AG04449 (cell line): ENCODE data around the gene MAN1B1.
A peak's percentile ranks its signal among the peaks of the same experiment; 100 is the strongest.

Experiments used
- CTCF ChIA-PET: fragments of 350-600 bp; formaldehyde crosslinking; extraction: SDS; loops from one replicate; lab custom pipeline; 2021; ENCODE audit warnings: antibody characterized with exemption; lab: Yijun Ruan, JAX
- POLR2A ChIA-PET: fragments of 400-600, 350-600 bp; formaldehyde crosslinking; extraction: SDS; loops from one replicate; lab custom pipeline; 2020; ENCODE audit warnings: antibody characterized with exemption, inconsistent platforms; lab: Yijun Ruan, JAX
- DNase-seq: peaks from one replicate; pipeline ENCODE4 v3.0.0-alpha.2; 2010; ENCODE audit warnings: low read depth, low spot score
- H3K4me3 ChIP-seq: 2 replicates; pipeline ENCODE4 v1.5.1; 2011; ENCODE audit warnings: low read depth, mild to moderate bottlenecking, control low read depth, low read length
- TF ChIP-seq, protein P1 (sequence below): IDR thresholded peaks from one replicate; pipeline ENCODE4 v1.5.1; 2011; ENCODE audit warnings: mild to moderate bottlenecking, moderate library complexity, low read length, control low read depth, inconsistent platforms; ENCODE audit not compliant: insufficient read depth; ENCODE audit errors: missing control alignments

MAN1B1 gene

GRCh38 chr9:137067860-137068538, 18.8 kb upstream of the MAN1B1 start:
- ChIA-PET CTCF (interaction anchor here (0.8 to 21.0 kb wide), 12 partner anchors 9 to 306 kb away, joined by 3 to 364 read pairs (median 12); partner anchors contain the start of genes ABCA2, ENTPD2, FUT7 and MAN1B1), POLR2A (interaction anchor here (1.1 to 1.5 kb wide), 2 partner anchors 9 to 15 kb away, joined by 3 read pairs; no protein-coding TSS in a partner anchor)
- H3K4me3 ChIP-seq = no peak overlapping the region

GRCh38 chr9:137068539-137069507, 18.0 kb upstream of the MAN1B1 start:
- H3K4me3 ChIP-seq = peak overlapping the region; percentile 40
- TF ChIP-seq, protein P1, sequence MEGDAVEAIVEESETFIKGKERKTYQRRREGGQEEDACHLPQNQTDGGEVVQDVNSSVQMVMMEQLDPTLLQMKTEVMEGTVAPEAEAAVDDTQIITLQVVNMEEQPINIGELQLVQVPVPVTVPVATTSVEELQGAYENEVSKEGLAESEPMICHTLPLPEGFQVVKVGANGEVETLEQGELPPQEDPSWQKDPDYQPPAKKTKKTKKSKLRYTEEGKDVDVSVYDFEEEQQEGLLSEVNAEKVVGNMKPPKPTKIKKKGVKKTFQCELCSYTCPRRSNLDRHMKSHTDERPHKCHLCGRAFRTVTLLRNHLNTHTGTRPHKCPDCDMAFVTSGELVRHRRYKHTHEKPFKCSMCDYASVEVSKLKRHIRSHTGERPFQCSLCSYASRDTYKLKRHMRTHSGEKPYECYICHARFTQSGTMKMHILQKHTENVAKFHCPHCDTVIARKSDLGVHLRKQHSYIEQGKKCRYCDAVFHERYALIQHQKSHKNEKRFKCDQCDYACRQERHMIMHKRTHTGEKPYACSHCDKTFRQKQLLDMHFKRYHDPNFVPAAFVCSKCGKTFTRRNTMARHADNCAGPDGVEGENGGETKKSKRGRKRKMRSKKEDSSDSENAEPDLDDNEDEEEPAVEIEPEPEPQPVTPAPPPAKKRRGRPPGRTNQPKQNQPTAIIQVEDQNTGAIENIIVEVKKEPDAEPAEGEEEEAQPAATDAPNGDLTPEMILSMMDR = no peak
- ChIA-PET POLR2A (interaction anchor here (1.1 to 1.5 kb wide), 2 partner anchors 8 to 14 kb away, joined by 3 read pairs; no protein-coding TSS in a partner anchor), CTCF (interaction anchor here (0.8 to 21.0 kb wide), 14 partner anchors 10 to 307 kb away, joined by 3 to 364 read pairs (median 6); partner anchors contain the start of genes ABCA2, ENTPD2, FUT7 and MAN1B1)
- DNase-seq = no peak

More at GRCh38 chr9:137067860-137068538, 18.8 kb upstream of the MAN1B1 start:
- TF ChIP-seq, protein P1 = peak; percentile 91
- no peak for DNase-seq

DNA sequence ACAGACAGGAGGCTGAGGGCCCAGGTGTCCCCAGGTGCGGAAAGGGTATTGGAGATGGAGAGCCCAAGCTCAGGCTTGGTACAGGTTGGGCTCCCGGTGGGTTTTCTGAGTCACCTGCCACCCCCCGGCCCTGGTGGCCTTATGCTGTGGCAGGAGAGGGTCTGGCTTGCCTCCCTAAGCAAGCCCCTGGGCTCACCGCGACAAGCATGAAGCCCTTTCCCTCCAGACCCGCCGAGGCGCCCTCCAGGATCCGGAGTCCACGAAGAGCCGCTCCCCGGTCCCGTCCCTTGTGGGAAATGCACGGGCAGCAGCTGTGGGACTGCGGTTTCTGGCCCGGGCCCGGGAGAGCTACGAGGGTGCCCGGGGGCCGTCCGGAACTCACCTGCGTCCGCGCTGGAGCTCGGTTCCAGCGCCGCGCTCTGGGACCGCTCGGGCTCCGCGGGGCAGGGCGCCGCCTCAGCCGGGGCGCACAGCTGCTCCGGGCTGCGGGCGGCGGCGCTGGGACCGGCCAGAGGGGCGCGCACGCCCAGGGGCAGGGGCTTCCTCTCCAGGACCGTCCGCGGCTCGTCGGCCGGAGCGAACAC, 17.2 kb upstream of the MAN1B1 start:
- DNase-seq = no peak
- TF ChIP-seq, protein P1 = no peak
- POLR2A ChIA-PET = interaction anchor here (0.8 to 1.5 kb wide), 3 partner anchors 14 to 40 kb away, joined by 3 to 4 read pairs (median 3); no protein-coding TSS in a partner anchor
- CTCF ChIA-PET = interaction anchor here (0.8 to 21.0 kb wide), 13 partner anchors 10 to 308 kb away, joined by 3 to 364 read pairs (median 11); partner anchors contain the start of genes ABCA2, ENTPD2, FUT7 and MAN1B1
- H3K4me3 ChIP-seq = peak overlapping the region; percentile 40

DNA sequence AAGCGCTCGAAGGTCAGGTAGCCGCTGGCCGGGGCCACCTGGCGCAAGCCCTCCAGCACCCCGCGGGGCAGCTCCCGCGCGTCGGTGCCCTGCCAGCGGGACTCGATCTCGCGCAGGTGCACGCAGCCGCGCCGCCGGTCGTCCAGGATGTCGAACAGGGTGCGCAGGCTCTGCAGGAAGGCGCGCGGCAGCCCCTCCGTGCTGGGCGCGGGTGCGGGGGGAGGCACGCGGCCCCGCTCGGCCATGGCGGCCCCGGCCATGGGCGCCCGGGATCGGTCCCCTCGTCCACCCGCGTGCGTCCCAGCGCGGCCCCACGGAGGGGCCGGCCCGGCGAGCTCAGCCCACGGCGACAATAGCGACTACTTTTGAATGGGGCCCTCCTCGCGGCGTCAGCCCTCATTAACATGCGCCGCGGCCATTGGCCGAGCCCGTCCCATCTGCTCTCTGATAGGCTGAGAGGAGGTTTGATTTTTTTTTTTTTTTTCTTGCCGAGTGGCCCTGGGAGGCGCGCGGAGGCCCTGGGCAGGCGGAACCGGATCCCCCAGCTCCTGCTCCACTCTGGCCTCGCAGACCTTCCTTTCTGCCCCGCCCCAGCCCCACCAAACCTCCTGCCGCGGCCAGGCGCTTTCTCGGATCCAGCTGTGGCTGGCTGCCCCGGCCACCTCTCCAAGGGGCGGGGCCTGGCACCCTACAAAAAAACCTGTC, 16.4 kb upstream of the MAN1B1 start, which contains the start of gene SAPCD2:
TSS of gene SAPCD2 (minus strand) at position 357 of the 705 bp plus-strand sequence. CDS start at position 260, 97 bp downstream.
- peak within 1 kb of the TSS; percentile 53 for H3K4me3 ChIP-seq
- ChIA-PET CTCF (interaction anchor here (0.8 to 21.0 kb wide), 11 partner anchors 11 to 308 kb away, joined by 3 to 364 read pairs (median 12); partner anchors contain the start of genes ABCA2, ENTPD2, FUT7 and MAN1B1), POLR2A (interaction anchor here (0.8 to 1.2 kb wide), 2 partner anchors 16 to 41 kb away, joined by 3 to 4 read pairs; no protein-coding TSS in a partner anchor)
- TF ChIP-seq, protein P1 = no peak
- no peak for DNase-seq

- CTCF ChIA-PET = interaction anchor here (0.8 to 21.0 kb wide), 9 partner anchors 12 to 284 kb away, joined by 3 to 364 read pairs (median 12); partner anchors contain the start of genes ABCA2, ENTPD2, FUT7 and MAN1B1
- peak overlapping the region; percentile 53 for H3K4me3 ChIP-seq
- DNase-seq = no peak
- POLR2A ChIA-PET = interaction anchor here (0.9 to 1.2 kb wide), 2 partner anchors 16 to 42 kb away, joined by 3 to 4 read pairs; partner anchors contain the start of gene MAN1B1
- TF ChIP-seq, protein P1 = no peak
These were observed 15.9 kb upstream of the MAN1B1 start for GRCh38 chr9:137070906-137071275.
